ENCODE measurements around the gene UBE2G1. TPM values are rescaled to one million over a fixed set of nuclear protein-coding genes. Genes with fewer than 3 reads are reported as not detected.

Gene UBE2G1
- total RNA-seq, 3 donors from 2014 or later (not counting 1 experiment from before 2014, with no cell fraction given) = 58.2 to 76.4 (median 64.7) TPM

DNA sequence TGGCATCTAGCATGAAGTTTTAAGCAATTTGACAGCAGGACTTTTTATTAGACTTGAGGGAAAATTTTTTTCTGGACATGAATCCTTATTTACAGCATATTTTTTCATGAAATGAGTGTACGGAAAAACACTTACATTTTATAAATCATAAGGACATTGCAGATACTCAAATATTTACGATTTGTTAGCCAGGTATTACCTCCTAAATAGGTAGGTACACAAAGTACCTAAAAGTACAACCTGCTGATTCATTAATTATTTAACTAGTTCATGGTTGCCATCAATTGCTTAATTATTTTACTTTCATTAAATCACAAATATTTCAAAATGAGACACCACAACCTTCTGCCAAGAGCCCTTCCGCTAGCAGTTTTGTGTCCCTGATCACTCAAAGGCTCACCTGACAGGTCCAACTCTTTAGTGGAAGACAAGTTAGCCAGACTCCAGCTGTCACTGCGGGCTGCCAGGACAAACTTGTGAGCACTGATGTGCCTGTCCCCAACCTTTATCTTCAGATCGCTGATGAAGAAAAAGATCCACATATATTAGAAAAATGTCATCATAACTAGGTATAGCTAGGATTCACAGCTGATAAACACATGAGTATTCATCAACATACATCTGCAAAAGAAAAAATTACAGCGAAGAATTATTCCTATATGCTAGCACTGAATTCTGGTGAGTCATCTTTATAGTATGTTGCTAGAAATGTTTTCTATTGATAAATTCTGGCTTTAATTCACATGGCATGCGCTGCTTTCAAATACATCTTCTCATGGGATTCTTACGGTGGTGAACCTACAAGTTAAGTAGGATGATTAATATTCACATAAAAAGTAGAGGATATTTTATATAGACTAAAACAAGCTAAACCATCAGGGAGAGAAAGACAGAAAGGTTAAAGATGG is 130.8 kb downstream of the UBE2G1 start:
- WGBS (ENCODE audit: insufficient coverage) = 100% methylated on average over 4 of the region's 8 CpGs
- H3K36me3 Mint-ChIP-seq = peaks cover 23% of the 10 kb centered on the region

DNA sequence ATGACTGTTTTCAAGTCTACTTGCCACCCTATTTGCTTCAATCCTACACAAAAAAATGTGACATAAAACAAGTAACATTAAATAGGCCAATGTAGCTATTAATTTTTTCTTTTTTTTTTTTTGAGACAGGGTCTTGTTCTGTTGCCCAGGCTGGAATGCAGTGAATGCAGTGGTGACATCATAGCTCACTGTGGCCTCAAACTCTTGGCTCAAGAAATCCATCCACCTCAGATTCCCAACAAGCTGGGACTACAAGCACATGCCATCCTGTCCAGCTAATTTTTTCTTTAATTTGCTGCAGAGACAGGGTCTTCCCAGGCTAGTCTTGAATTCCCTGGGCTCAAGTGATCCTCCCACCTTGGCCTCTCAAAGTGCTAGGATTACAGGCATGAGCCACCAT is 132.1 kb downstream of the UBE2G1 start:
- no peaks in the 10 kb centered on the region for H3K27me3 Mint-ChIP-seq (ENCODE audit: low read depth in 2 of 2)
- no peak overlapping the region for H3K4me3 Mint-ChIP-seq
- no peak for ATAC-seq
- H3K27ac ChIP-seq (ENCODE audit: low read length) = no peak overlapping the region
- TF ChIP-seq, protein P1, sequence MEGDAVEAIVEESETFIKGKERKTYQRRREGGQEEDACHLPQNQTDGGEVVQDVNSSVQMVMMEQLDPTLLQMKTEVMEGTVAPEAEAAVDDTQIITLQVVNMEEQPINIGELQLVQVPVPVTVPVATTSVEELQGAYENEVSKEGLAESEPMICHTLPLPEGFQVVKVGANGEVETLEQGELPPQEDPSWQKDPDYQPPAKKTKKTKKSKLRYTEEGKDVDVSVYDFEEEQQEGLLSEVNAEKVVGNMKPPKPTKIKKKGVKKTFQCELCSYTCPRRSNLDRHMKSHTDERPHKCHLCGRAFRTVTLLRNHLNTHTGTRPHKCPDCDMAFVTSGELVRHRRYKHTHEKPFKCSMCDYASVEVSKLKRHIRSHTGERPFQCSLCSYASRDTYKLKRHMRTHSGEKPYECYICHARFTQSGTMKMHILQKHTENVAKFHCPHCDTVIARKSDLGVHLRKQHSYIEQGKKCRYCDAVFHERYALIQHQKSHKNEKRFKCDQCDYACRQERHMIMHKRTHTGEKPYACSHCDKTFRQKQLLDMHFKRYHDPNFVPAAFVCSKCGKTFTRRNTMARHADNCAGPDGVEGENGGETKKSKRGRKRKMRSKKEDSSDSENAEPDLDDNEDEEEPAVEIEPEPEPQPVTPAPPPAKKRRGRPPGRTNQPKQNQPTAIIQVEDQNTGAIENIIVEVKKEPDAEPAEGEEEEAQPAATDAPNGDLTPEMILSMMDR (IDR thresholded peaks at IDR 0.05) = no peak
- no peaks in the 10 kb centered on the region for H3K9me3 ChIP-seq (ENCODE audit: control insufficient read depth, insufficient read depth, low read length)
- H3K27ac Mint-ChIP-seq = no peak overlapping the region
- H3K4me1 ChIP-seq (ENCODE audit: control insufficient read depth, insufficient read depth, low read length) = peaks cover 5% of the 10 kb centered on the region
- H3K9me3 Mint-ChIP-seq = no peaks in the 10 kb centered on the region
- peaks cover 14 to 17% of the 10 kb centered on the region in 2 donors for H3K4me1 Mint-ChIP-seq
- H3K36me3 Mint-ChIP-seq = peaks cover 21% of the 10 kb centered on the region
- H3K27me3 ChIP-seq (ENCODE audit: control insufficient read depth, insufficient read depth, low read length) = no peaks in the 10 kb centered on the region
- no peak for DNase-seq
- intact Hi-C loops (cut with micrococcal nuclease) = no loop called here
- H3K36me3 ChIP-seq (ENCODE audit: control insufficient read depth, insufficient read depth, low read length) = peaks cover 56% of the 10 kb centered on the region
- no peak overlapping the region for H3K4me3 ChIP-seq (ENCODE audit: low read length)

More for the DNA sequence above, 130.8 kb downstream of the UBE2G1 start:
- Histone ChIP-seq H3K4me1 (ENCODE audit: control insufficient read depth, insufficient read depth, low read length) (peaks cover 5% of the 10 kb centered on the region), H3K27me3 (ENCODE audit: control insufficient read depth, insufficient read depth, low read length) (no peaks in the 10 kb centered on the region), H3K27ac (ENCODE audit: low read length) (no peak overlapping the region), H3K9me3 (ENCODE audit: control insufficient read depth, insufficient read depth, low read length) (no peaks in the 10 kb centered on the region), H3K36me3 (ENCODE audit: control insufficient read depth, insufficient read depth, low read length) (peaks cover 53% of the 10 kb centered on the region), H3K4me3 (ENCODE audit: low read length) (no peak overlapping the region)
- DNase-seq (no peak), ATAC-seq (no peak)
- Mint-ChIP-seq H3K27me3 (ENCODE audit: low read depth in 2 of 2) (no peaks in the 10 kb centered on the region), H3K4me3 (no peak overlapping the region), H3K9me3 (no peaks in the 10 kb centered on the region), H3K27ac (no peak overlapping the region), H3K4me1 (peaks cover 14 to 19% of the 10 kb centered on the region in 2 donors)
- intact Hi-C loops (cut with micrococcal nuclease) = no loop called here
- TF ChIP-seq, protein P1 (IDR thresholded peaks at IDR 0.05) = no peak

DNA sequence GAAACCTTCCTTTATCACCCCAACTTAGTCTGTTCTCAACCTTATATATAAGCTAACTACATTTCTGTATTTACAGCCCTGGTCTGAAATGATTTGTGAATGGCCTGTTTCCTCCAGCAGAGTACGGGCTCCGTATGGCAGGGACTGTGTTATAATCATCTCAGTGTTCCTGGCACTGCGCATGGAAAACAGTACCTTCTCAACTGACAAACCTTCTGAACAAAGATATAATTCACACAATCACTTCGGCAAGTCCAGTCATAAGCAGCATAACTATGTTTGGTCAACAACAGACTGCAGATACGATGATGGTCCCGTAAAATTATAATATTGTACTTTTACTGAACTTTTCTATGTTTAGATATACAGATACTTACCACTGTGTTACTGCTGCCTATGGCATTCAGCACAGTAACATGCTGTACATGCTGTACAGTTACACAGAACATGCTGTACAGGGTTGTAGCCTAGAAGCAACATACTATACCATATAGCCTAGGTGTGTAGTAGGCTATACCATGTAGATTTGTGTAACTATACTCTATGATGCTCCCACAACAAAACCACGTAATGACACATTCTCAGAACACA is 132.7 kb downstream of the UBE2G1 start:
- Histone ChIP-seq H3K27ac (ENCODE audit: low read length) (no peak overlapping the region), H3K27me3 (ENCODE audit: control insufficient read depth, insufficient read depth, low read length) (no peaks in the 10 kb centered on the region), H3K4me3 (ENCODE audit: low read length) (no peak overlapping the region), H3K4me1 (ENCODE audit: control insufficient read depth, insufficient read depth, low read length) (peaks cover 5% of the 10 kb centered on the region), H3K36me3 (ENCODE audit: control insufficient read depth, insufficient read depth, low read length) (peaks cover 53% of the 10 kb centered on the region), H3K9me3 (ENCODE audit: control insufficient read depth, insufficient read depth, low read length) (no peaks in the 10 kb centered on the region)
- peaks cover 14 to 17% of the 10 kb centered on the region in 2 donors for H3K4me1 Mint-ChIP-seq
- intact Hi-C loops (cut with micrococcal nuclease) = no loop called here
- ATAC-seq (no peak), DNase-seq (no peak)
- no peaks in the 10 kb centered on the region for H3K9me3 Mint-ChIP-seq
- H3K27ac Mint-ChIP-seq = no peak overlapping the region
- WGBS (ENCODE audit: insufficient coverage) = 99% methylated on average over 6 of the region's 7 CpGs
- peaks cover 21% of the 10 kb centered on the region for H3K36me3 Mint-ChIP-seq
- no peak overlapping the region for H3K4me3 Mint-ChIP-seq
- no peaks in the 10 kb centered on the region for H3K27me3 Mint-ChIP-seq (ENCODE audit: low read depth in 2 of 2)
- TF ChIP-seq, protein P1 (IDR thresholded peaks at IDR 0.05) = no peak

Measured in natural killer cell (primary cell).